AG09319 (cell line): Measurements from ENCODE around the gene WNT2B.

ENCODE experiments used
- DNase-seq: peaks from one replicate; pipeline ENCODE4 v3.0.0-alpha.2; 2010; ENCODE audit warnings: low read depth; ENCODE audit errors: extremely low read depth
- CTCF ChIP-seq: IDR thresholded peaks from 2 replicates; pipeline ENCODE4 v1.5.1; 2011; ENCODE audit warnings: low read depth, mild to moderate bottlenecking, inconsistent platforms, low read length, moderate library complexity

Gene WNT2B

GRCh38 chr1:112540226-112540794 lies 31.5 kb downstream of the WNT2B start:
- TF ChIP-seq CTCF, result no peak
- no peak for DNase-seq

GRCh38 chr1:112541299-112541698 lies 32.5 kb downstream of the WNT2B start:
- TF ChIP-seq CTCF, result no peak
- DNase-seq, result no peak

- no peak for DNase-seq
- no peak for TF ChIP-seq CTCF
Observed at GRCh38 chr1:112542206-112542973, 33.6 kb downstream of the WNT2B start.

- DNase-seq, result peak; percentile 60
Observed at GRCh38 chr1:112544011-112544688, 35.4 kb downstream of the WNT2B start.

GRCh38 chr1:112544751-112545150 lies 36.0 kb downstream of the WNT2B start:
- no peak for DNase-seq
- TF ChIP-seq CTCF, result no peak

More at GRCh38 chr1:112544011-112544688, 35.4 kb downstream of the WNT2B start:
- TF ChIP-seq CTCF, result no peak

- no peak for DNase-seq
- TF ChIP-seq CTCF, result no peak
Observed at GRCh38 chr1:112546076-112546475, 37.3 kb downstream of the WNT2B start.

GRCh38 chr1:112548547-112548946 lies 39.8 kb downstream of the WNT2B start:
- DNase-seq, result no peak
- TF ChIP-seq CTCF, result no peak
